EH (cell line): ENCODE results near the gene NAV2.

Experiments used
- DNase-seq: peaks from one replicate; pipeline ENCODE4 v3.0.0-alpha.2; 2015; ENCODE audit warnings: low read depth

The NAV2 gene

GRCh38 chr11:19829109-19829837, 116.6 kb downstream of the NAV2 start:
- DNase-seq = no peak

GRCh38 chr11:19832086-19832750, 119.6 kb downstream of the NAV2 start:
- no peak for DNase-seq

- no peak for DNase-seq
These were observed 120.3 kb downstream of the NAV2 start for GRCh38 chr11:19832901-19833300.

GRCh38 chr11:19834771-19835170, 122.1 kb downstream of the NAV2 start:
- DNase-seq = no peak

- no peak for DNase-seq
These were observed 124.0 kb downstream of the NAV2 start for GRCh38 chr11:19836666-19837065.

- DNase-seq = peak; percentile 59
These were observed 126.5 kb downstream of the NAV2 start for GRCh38 chr11:19838994-19839768.

GRCh38 chr11:19840961-19841360, 128.3 kb downstream of the NAV2 start:
- DNase-seq = no peak

GRCh38 chr11:19842505-19842904, 129.9 kb downstream of the NAV2 start:
- peak; percentile 57 for DNase-seq

- no peak for DNase-seq
These were observed 130.4 kb downstream of the NAV2 start for GRCh38 chr11:19843079-19843478.

- no peak for DNase-seq
These were observed 131.4 kb downstream of the NAV2 start for GRCh38 chr11:19844012-19844411.

- no peak for DNase-seq
These were observed 132.2 kb downstream of the NAV2 start for GRCh38 chr11:19844806-19845205.

GRCh38 chr11:19845626-19846025, 133.0 kb downstream of the NAV2 start:
- no peak for DNase-seq

GRCh38 chr11:19846654-19847305, 134.1 kb downstream of the NAV2 start:
- no peak for DNase-seq

- DNase-seq = no peak
These were observed 135.6 kb downstream of the NAV2 start for GRCh38 chr11:19848219-19848618.

- DNase-seq = peak; percentile 43
These were observed 136.6 kb downstream of the NAV2 start for GRCh38 chr11:19849107-19849789.

GRCh38 chr11:19849947-19850593, 137.4 kb downstream of the NAV2 start:
- DNase-seq = peak; percentile 51

- DNase-seq = no peak
These were observed 139.7 kb downstream of the NAV2 start for GRCh38 chr11:19852288-19852687.

GRCh38 chr11:19853016-19853415, 140.4 kb downstream of the NAV2 start:
- peak; percentile 64 for DNase-seq

- DNase-seq = no peak
These were observed 141.3 kb downstream of the NAV2 start for GRCh38 chr11:19853920-19854319.

- DNase-seq = peak; percentile 63
These were observed 148.5 kb downstream of the NAV2 start for GRCh38 chr11:19861171-19861570.

GRCh38 chr11:19862091-19862490, 149.5 kb downstream of the NAV2 start:
- no peak for DNase-seq
